Measurements from ENCODE around the gene RAE1.
"Not testable (repeated sequence)": the region's sequence is repeated elsewhere in the genome, so short reads cannot be mapped to it uniquely, and the experiment has no call there.

The RAE1 gene

DNA sequence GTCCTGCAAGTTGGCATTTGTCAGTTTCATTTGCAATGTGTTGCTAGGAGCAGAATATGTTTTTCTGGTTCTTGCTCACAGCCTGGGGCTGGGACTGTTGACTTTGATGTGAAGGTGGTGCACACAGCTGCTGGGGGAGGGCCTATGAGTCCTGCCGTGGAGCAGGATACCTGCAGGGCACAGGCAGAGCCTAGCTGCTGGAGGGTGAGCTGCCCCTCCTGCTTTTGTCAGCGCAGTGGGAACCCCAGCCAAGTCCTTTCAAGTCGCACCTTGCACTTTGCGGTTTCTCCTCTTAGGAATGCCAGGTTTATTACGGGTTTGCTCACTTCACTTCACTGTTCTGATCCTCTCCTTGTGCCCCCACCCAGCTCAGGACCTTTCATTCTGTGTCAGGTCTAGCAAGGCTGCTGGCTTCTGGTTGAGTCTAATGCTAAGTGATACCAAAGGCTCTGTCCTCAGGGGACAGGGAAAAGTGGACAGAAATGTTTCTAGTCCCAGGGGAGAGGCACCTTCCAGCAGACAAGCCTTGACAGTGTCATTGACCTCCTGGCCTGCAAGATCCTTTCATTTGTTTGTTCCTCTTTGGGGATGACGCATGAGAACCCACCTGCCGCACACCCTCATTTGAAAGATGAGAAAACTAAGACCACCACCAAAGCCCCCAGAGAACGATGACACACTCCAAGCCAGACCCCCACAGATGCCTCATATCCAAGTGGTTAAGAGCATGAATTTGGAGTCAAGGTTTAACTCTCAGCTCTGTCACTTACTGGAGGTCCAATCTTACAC lies 24.2 kb upstream of the RAE1 start:
- DNase-seq, result peak; percentile 36

DNA sequence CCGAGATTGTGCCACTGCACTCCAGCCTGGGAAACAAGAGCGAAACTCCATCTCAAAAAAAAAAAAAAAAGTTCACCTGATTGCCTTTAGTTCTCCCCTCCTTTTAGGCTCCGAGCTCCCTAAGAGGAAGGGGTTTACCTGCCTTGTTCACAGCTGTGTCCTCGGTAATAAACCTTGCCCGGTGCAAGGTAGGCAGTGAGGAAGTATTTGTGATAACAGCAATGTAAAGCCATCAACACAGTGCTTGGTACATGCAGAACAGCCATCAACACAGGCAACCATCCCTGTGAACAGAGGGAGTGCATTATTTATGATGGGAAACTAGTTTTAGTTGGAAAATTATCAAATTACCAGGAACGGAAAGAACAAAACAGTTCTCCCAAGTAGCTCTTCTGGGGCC lies 23.2 kb upstream of the RAE1 start:
- DNase-seq, result no peak

- no peak for DNase-seq
Observed at GRCh38 chr20:57329608-57330221, 21.3 kb upstream of the RAE1 start, which contains the start of gene SPO11. SPO11 (plus strand) TSS chr20:57329803; CDS start chr20:57329868, 65 bp downstream.

- no peak for DNase-seq
Observed at GRCh38 chr20:57330998-57331397, 20.1 kb upstream of the RAE1 start.

- no peak for DNase-seq
Observed at GRCh38 chr20:57332105-57333089, 18.7 kb upstream of the RAE1 start.

- no peak for DNase-seq
Observed at GRCh38 chr20:57335392-57335791, 15.7 kb upstream of the RAE1 start.

DNA sequence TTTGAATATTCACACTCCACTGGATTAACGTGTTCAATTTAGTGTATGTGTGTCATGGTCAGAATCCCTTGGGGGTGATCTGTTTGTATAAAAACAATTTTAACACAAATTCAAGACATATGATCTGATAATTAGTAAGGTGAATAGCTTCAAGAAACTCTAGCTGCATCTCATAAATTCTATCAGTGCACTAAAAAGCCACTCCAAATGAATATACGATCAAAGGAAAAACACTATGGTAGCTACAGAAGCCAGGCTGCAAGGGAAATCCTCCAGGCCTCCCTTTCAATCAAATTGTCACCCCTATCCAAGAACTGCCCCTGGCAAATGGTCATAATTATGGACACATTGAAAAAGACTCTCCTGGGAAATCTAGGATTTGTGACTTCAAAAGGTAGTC lies 9.4 kb upstream of the RAE1 start:
- no peak for DNase-seq

GRCh38 chr20:57342829-57343228 lies 8.2 kb upstream of the RAE1 start:
- DNase-seq, result no peak

- DNase-seq, result peak; percentile 8
Observed at GRCh38 chr20:57346477-57346876, 4.6 kb upstream of the RAE1 start.

- no peak for DNase-seq
Observed at GRCh38 chr20:57347393-57347792, 3.7 kb upstream of the RAE1 start.

GRCh38 chr20:57348200-57348921 lies 2.7 kb upstream of the RAE1 start:
- not testable (repeated sequence) for DNase-seq

- DNase-seq, result not testable (repeated sequence)
Observed at GRCh38 chr20:57348922-57349574, 2.0 kb upstream of the RAE1 start.

DNA sequence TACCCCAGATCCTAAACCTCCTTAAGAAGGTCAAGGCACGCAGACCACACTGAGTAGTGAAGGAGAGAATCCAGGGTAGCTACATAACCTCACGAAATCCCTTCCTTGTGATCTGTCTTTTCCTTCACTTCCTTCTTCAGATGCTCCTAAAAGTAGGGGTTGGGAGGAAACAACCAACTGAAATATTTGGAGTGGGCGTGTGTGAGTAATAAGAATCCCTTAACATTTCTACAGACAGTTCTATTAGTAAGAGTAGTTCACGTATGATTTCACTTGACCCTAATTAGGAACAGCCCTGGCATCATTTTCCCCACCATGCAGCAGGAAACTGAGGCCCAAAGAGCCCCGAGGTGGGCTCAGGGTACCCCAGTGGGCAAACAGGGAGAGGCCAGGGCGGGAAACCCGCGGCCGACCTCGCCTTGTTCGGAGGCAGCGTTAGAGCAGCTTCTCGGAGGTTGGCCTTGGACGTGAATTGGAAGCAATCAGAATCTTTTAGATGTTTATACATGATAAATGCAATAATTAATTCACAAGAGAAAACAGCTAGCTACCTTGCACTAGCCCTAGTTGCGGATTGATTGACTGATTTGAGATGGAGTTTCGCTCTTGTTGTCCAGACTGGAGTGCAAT lies 859 bp upstream of the RAE1 start:
- no peak for DNase-seq

DNA sequence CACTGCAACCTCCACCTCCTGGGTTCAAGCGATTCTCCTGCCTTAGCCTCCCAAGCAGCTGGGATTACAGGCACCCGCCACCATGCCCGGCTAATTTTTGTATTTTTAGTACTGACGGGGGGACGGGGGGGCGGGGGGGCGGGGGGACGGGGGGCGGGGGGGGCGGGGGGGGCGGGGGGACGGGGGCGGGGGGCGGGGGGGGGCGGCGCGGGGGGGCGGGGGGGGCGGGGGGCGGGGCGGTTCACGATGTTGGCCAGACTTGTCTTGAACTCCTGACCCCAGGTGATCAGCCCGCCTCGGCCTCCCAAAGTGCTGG lies 371 bp upstream of the RAE1 start:
- DNase-seq, result not testable (repeated sequence)

DNA sequence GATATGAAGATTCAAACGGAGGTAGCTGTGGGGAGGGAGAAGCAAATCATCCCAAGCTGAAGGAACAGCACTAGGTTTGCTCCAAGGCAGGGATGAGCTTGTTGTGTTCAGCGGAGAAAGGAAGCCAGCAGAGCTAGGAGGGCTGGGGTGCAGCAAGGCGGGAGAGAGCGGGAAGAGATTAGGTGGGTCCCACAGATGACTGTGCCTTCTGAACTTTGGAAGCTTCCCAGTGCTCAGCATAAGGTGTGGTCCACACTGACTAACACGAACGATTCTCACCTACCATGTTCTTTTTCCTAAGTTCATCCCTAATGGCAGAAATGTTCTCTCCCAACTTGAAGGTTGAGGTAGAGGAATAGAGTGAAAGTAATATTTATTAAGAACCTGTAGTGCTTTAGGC lies 1.2 kb downstream of the RAE1 start:
- DNase-seq, result no peak

DNA sequence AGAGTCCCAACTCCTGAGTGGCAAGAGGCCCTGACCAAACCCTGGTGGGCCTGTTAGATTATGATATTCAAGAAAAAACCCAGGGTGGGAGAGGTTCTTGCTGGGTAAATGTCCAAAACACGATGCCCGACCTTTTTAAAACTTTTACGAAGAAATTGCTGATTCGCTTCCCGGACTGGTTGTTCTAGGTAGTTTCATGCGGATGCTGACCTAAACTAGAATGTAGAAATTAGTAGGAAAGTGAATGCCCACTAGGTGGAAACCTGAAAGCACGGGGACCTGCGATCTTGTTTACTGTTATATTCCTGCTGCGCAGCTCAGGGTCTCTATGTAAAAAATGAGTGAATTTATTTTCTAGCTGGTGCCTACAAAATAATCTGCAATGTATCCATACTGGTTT lies 2.3 kb downstream of the RAE1 start:
- no peak for DNase-seq

GRCh38 chr20:57361517-57361916 lies 10.5 kb downstream of the RAE1 start:
- no peak for DNase-seq

- no peak for DNase-seq
Observed at GRCh38 chr20:57364451-57364850, 13.4 kb downstream of the RAE1 start.

GRCh38 chr20:57369596-57369995 lies 18.5 kb downstream of the RAE1 start:
- no peak for DNase-seq

GRCh38 chr20:57370316-57370715 lies 19.3 kb downstream of the RAE1 start:
- DNase-seq, result no peak

DNA sequence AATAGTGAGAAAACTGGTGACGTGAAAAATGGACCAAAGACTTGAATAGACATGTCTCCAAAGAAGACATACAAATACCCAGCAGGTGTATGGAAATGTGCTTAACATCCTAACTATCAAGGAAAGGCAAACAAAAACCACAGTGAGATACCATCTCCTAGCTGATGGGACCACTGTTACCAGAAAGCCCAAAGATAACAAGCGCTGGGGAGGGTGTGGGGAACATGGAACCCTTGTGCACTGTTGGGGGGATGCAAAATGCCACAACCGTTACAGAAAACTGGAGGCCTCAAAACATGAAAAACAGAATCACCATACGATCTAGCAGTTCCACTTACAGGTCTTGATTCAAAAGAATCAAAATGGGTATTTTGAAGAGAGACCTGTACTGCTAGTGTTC lies 20.3 kb downstream of the RAE1 start:
- DNase-seq, result no peak

- no peak for DNase-seq
Observed at GRCh38 chr20:57372157-57372556, 21.1 kb downstream of the RAE1 start.
